ENCODE measurements around the gene CPNE4.

GRCh38 chr3:131619821-131620220 lies 415.0 kb downstream of the CPNE4 start:
- TF ChIP-seq, protein P1, sequence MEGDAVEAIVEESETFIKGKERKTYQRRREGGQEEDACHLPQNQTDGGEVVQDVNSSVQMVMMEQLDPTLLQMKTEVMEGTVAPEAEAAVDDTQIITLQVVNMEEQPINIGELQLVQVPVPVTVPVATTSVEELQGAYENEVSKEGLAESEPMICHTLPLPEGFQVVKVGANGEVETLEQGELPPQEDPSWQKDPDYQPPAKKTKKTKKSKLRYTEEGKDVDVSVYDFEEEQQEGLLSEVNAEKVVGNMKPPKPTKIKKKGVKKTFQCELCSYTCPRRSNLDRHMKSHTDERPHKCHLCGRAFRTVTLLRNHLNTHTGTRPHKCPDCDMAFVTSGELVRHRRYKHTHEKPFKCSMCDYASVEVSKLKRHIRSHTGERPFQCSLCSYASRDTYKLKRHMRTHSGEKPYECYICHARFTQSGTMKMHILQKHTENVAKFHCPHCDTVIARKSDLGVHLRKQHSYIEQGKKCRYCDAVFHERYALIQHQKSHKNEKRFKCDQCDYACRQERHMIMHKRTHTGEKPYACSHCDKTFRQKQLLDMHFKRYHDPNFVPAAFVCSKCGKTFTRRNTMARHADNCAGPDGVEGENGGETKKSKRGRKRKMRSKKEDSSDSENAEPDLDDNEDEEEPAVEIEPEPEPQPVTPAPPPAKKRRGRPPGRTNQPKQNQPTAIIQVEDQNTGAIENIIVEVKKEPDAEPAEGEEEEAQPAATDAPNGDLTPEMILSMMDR (conservative IDR thresholded peaks at IDR 0.05; ENCODE audit: low read depth, low read length), result no peak
- TF ChIP-seq EZH2 (IDR thresholded peaks at IDR 0.05; ENCODE audit: borderline replicate concordance, low read depth, low read length, poor library complexity, severe bottlenecking), result no peak

Measured in A673 (cell line).